ENCODE measurements around the gene CCDC141. TPM values are rescaled to one million over a fixed set of nuclear protein-coding genes. Genes with fewer than 3 reads are reported as not detected.

CCDC141 gene
- total RNA-seq, 1 donor from 2014 or later = 1.2 TPM

DNA sequence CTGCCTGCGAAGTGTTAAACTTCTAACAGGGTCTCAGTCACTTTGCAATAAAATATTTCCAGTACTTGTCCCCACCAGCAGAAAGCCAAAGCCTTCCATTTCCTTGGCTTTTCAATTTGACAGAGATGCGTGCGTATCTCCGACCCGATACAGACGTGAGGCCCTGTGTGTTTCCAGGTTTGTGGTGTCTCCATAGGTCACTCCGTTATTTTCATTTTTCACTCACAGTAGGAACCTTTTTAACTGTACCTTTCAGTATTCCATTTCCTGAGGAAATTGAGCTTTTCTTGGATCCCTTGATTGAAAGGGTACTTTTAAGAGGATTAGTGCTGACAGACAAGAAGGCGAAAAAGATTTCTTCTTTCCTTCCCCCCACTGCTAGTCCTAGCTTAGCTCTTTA is 126.4 kb downstream of the CCDC141 start:
- Mint-ChIP-seq H3K9me3 (no peaks in the 10 kb centered on the region), H3K4me1 (peaks cover 20% of the 10 kb centered on the region), H3K27ac (peak overlapping the region; percentile 60), H3K27me3 (ENCODE audit: low read depth) (peaks cover 4% of the 10 kb centered on the region), H3K4me3 (no peak overlapping the region), H3K36me3 (no peaks in the 10 kb centered on the region)
- TF ChIP-seq, protein P1, sequence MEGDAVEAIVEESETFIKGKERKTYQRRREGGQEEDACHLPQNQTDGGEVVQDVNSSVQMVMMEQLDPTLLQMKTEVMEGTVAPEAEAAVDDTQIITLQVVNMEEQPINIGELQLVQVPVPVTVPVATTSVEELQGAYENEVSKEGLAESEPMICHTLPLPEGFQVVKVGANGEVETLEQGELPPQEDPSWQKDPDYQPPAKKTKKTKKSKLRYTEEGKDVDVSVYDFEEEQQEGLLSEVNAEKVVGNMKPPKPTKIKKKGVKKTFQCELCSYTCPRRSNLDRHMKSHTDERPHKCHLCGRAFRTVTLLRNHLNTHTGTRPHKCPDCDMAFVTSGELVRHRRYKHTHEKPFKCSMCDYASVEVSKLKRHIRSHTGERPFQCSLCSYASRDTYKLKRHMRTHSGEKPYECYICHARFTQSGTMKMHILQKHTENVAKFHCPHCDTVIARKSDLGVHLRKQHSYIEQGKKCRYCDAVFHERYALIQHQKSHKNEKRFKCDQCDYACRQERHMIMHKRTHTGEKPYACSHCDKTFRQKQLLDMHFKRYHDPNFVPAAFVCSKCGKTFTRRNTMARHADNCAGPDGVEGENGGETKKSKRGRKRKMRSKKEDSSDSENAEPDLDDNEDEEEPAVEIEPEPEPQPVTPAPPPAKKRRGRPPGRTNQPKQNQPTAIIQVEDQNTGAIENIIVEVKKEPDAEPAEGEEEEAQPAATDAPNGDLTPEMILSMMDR (IDR thresholded peaks at IDR 0.05; ENCODE audit: unreplicated experiment) = no peak
- no peak for DNase-seq (ENCODE audit: low spot score in 2 of 2, unreplicated experiment in 2 of 2)

DNA sequence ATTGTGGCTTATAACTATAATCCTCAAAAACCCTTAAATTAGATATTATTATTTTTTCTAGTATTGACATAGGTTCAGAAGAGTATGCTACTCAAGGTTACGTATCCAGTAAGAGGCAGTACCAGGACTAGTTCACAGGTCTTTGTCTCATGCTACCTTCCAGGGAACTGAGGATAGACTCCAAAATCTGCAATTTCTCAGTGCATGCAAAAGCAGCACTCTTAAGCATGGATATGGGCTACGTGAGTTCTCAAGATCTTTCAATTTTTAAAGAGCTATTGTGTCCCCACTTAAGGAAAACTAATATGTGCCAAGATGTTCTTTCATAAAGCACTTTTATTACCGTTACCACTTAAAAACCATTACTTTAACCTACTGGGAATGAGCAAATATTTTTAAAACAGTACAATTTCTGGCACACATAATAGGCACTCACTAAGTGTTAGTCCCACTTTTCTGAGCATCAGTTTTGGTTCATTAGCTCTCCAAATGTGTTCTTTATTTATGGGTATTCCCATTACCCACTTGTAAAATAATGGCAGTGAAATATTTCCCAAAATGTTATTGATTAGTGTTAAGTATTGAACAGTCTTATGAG is 128.9 kb downstream of the CCDC141 start:
- Mint-ChIP-seq H3K4me3 (no peak overlapping the region), H3K4me1 (peaks cover 20% of the 10 kb centered on the region)

DNA sequence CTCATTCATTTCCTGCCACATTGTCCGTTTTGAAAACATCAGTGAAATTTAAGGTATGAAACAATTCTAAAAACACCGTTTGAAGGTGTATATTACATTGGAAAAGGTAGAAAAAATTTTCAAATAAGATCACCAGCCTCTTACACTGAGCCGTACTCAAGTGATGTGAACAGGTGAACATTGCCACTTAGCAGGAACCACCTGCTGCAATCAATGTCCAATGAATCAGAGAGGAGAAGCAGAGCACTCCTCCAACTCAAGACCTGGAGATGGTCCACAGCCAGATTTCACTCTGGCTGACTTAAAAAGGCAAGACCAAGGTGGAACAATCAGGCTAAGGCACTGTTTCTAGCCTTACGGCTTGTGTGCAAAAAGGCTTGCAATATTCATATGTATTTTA is 132.4 kb downstream of the CCDC141 start:
- no peaks in the 10 kb centered on the region for H3K9me3 Mint-ChIP-seq
- no peak for DNase-seq (ENCODE audit: low spot score in 2 of 2, unreplicated experiment in 2 of 2)
- TF ChIP-seq, protein P1 (IDR thresholded peaks at IDR 0.05; ENCODE audit: unreplicated experiment) = no peak
- H3K4me3 Mint-ChIP-seq = no peak overlapping the region
- H3K36me3 Mint-ChIP-seq = no peaks in the 10 kb centered on the region
- H3K4me1 Mint-ChIP-seq = peaks cover 12% of the 10 kb centered on the region
- no peak overlapping the region for H3K27ac Mint-ChIP-seq
- peaks cover 5% of the 10 kb centered on the region for H3K27me3 Mint-ChIP-seq (ENCODE audit: low read depth)

More for the DNA sequence above, 128.9 kb downstream of the CCDC141 start:
- DNase-seq (ENCODE audit: low spot score in 2 of 2, unreplicated experiment in 2 of 2) = no peak
- Mint-ChIP-seq H3K9me3 (no peaks in the 10 kb centered on the region), H3K27me3 (ENCODE audit: low read depth) (peaks cover 1% of the 10 kb centered on the region), H3K27ac (no peak overlapping the region), H3K36me3 (no peaks in the 10 kb centered on the region)
- TF ChIP-seq, protein P1 (IDR thresholded peaks at IDR 0.05; ENCODE audit: unreplicated experiment) = no peak

DNA sequence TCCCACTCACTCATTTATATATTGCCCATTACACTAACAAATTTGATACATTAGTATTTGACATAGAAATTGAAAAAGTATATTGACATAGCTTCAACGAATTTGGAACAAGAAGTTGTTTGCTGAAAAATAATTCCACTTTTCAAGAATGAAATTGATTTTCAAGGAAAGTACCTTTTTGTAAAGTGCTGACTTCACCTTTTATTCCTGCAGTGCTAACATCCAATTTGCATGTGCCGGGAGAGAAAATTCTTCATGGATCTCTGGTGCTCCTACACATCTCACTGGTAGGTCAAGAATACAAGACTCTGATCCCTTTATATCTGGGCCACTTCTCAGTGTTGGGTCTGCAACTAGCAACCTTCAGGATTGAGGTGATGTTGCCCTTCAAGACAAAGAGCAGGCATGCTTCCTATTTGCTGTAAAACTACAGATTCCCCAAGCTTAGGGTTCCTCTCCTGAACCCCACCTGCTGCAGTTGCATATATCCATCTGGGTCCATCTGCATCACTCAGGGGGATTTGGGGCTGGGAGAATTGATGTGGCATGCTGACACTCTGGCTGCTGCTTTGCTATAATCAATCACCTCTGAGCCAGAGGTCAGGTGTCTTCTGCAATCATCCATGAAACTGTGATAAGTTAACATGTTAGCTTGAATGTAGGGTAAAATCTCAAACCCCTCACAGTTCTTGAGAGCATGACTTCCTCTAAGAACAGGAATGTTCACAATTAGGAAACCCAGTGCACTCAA is 134.3 kb downstream of the CCDC141 start:
- no peaks in the 10 kb centered on the region for H3K4me1 Mint-ChIP-seq
- TF ChIP-seq, protein P1 (IDR thresholded peaks at IDR 0.05; ENCODE audit: unreplicated experiment) = no peak
- DNase-seq (ENCODE audit: low spot score in 2 of 2, unreplicated experiment in 2 of 2) = no peak
- no peaks in the 10 kb centered on the region for H3K9me3 Mint-ChIP-seq
- no peak overlapping the region for H3K27ac Mint-ChIP-seq
- H3K27me3 Mint-ChIP-seq (ENCODE audit: low read depth) = peaks cover 10% of the 10 kb centered on the region
- H3K4me3 Mint-ChIP-seq = no peak overlapping the region
- no peaks in the 10 kb centered on the region for H3K36me3 Mint-ChIP-seq

DNA sequence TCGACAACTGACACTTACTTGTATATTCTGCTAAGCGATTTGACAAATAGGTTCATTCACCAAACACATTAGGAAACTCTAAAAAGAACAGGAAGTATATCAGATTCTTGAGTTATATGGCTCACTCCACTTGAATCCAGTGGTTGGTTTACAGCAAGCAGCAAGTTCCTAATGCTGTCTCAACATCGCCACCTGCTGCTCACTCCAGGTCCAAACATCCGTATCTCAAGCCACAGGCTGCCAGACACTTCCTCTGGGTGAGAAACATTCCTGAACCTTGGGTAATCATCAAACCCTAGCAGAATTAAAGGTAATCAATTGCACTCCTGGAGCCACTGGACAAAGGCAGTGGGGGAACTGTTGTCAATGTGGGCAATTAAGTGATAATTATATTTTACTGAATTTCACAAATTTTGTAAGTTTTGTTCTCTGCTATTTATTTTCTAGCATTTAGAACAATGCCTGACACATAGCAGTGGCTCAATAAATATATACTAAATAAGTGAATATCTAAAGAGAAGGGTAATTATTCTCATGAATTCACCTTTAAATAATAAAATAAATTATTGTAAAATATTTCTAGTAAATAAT is 135.6 kb downstream of the CCDC141 start:
- Mint-ChIP-seq H3K27me3 (ENCODE audit: low read depth) (peaks cover 12% of the 10 kb centered on the region), H3K4me3 (no peak overlapping the region), H3K27ac (no peak overlapping the region), H3K9me3 (no peaks in the 10 kb centered on the region), H3K4me1 (no peaks in the 10 kb centered on the region), H3K36me3 (no peaks in the 10 kb centered on the region)
- DNase-seq (ENCODE audit: low spot score in 2 of 2, unreplicated experiment in 2 of 2) = peak; percentile 25 to 75
- TF ChIP-seq, protein P1 (IDR thresholded peaks at IDR 0.05; ENCODE audit: unreplicated experiment) = peak; percentile 77

Data from mesothelial cell of epicardium (in vitro differentiated cells).